NB4 (cell line): ENCODE measurements around the gene SLC9A1.

Source experiments
- CTCF ChIP-seq: IDR thresholded peaks from one replicate; pipeline ENCODE4 v1.5.1; 2012; ENCODE audit warnings: low read depth, low read length
- MAX ChIP-seq: IDR thresholded peaks from 2 replicates; pipeline ENCODE4 v1.6.1; 2011; ENCODE audit warnings: low read depth, low read length

GRCh38 chr1:27138368-27138767 lies 16.6 kb downstream of the SLC9A1 start:
- TF ChIP-seq CTCF = no peak
- no peak for TF ChIP-seq MAX
